GM21576 (cell line): Measurements from ENCODE around the gene MKS1.

ENCODE experiments used
- ATAC-seq: cut with Tn5 transposase; IDR thresholded peaks from one replicate; pipeline ENCODE4 v1.9.1; 2021; ENCODE audit warnings: mild to moderate bottlenecking, moderate library complexity; ENCODE audit not compliant: unreplicated experiment

The MKS1 gene

DNA sequence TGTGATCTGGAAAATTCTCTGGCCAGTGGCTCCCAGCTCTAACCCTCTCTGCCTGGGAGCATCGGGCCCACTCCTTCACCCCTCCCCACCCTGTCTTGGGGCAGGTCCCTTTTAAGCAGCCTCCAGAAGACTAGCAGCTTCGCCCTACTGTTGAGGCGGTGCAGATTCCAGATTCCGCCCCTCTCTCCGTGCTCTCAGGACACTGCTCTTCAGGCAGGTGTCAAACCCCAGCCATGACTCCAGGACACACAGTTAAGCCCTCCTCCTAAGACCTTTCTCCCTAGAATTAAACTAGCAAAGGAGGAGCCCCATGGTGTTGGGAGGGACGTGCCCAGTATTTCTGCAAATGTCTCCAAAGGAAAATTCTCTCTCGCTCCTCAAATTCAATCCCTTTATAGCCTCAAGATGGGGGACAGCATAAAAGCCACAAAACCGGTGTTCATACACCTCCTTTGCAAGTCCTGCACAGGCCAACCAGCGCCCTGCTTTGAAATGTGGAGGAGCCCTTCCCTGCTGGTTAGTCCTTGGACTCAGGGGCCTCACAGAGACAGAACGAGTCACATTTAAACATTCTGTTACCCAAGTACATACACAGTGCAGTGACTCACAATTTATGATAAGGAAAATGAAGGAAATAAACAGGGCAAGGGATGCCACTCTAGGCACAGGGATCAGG is 26.5 kb upstream of the MKS1 start:
- no peak for ATAC-seq

DNA sequence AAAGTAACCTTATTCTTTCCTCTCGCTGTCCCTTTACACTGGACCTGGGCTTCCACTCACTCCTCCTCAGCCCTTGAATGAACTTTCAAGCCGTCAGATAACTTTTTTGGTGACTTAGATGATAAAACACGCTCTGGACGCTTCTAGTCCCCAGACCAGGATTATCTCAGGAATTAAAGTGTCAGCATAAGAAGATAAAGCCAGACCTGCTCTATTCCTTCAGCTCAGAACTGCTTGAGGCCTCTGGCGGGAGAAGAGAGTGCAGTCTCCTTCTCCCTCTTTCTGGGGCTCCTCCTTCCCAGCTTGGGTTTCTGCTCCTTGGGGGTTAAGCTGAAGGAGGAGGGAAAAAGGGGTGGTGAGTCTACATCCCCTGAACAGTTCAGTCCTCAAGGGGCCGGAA is 25.9 kb upstream of the MKS1 start:
- ATAC-seq: no peak

DNA sequence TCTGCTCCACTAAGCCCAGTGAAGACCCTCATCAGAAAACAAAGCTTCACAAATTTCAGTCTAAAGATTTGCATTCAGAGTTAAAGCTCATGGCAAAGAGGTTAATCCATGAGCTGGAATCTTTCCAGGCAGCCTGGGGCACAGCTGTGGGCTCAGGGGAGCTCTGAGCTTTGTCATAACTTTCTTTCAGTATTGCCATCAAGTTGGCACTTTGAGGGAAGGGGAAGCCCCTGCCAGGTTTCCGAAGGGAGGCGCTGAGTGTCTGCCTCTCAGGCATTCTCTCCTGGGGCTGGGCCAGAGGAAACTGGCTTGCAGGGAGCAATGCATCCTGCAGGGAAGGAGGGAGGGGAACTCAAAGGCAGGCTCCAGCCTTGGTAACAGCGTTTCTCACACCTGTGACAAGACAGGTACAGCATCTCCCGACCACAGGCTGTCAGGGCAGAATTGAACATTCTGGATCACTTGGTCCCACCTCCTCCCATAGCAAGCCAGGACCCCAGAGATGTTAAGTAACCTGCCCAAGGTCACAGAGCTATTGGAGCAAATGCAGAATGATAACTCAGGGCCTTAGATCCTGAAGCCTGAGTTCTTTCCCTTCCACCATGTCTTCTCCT is 23.2 kb upstream of the MKS1 start:
- no peak for ATAC-seq

DNA sequence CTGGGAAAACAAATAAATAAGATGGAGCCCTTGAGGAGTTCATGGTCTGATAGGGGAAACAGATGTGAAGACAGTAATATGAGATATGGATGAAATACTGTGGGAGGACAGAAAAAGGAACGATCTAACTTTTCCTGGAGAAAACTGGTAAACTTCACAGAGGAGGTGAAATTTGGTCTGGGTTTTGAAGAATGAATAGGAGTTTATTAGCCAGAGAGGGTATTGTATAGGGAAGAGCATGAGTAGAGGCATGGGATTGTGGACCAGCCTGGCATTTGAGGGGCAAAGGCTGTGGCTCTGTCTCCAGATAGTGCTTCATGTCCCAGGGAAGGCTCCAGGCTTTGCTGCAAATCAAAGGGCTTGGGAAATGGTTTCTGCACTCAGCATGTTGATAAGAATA is 20.9 kb upstream of the MKS1 start:
- ATAC-seq: no peak

DNA sequence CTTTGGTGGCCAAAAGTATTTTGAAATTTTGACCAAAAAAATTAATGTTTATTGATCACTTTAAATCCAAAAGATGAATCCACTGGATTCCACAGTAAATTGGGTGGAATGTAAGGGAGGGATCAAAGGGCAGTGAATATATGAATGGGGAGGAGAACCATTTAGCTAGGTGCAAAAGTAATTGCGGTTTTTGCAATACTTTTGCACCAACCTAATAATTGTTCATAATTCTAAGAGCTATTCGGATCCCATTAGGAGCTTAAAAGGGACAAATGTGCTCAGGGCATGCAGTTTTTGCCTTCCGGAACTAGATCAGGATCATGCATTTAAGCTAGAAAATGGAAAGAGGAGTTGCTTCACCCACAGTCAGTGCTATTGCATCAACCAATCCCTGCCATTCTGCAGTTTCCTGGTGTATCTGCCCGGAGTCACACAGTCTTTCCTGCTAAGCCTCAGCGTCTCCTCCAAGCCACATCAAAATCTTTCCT is 19.1 kb upstream of the MKS1 start, which contains the start of gene LPO:
Gene LPO (plus strand): TSS at position 438 of the 488 bp plus-strand sequence. CDS start 4,396 bp downstream, outside the sequence.
- ATAC-seq: no peak

DNA sequence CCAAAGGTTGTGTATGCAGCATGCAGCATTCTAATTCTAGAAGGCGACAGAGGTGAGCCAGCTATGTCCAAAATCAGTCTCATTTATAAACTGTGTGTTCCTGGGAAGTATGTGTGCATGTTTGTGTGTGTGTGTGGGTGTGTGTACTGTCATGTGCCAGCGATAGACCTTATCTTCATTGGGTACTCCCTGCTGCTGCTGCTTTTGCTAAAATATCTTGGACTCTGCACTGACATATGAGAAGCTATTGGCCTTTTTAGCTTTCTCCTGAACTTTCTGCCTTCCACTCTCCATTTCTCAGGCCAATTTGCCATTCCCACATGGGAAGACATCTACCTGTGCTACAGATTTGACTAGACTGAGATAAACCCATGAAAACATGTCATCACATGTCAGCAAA is 17.3 kb upstream of the MKS1 start:
- no peak for ATAC-seq

DNA sequence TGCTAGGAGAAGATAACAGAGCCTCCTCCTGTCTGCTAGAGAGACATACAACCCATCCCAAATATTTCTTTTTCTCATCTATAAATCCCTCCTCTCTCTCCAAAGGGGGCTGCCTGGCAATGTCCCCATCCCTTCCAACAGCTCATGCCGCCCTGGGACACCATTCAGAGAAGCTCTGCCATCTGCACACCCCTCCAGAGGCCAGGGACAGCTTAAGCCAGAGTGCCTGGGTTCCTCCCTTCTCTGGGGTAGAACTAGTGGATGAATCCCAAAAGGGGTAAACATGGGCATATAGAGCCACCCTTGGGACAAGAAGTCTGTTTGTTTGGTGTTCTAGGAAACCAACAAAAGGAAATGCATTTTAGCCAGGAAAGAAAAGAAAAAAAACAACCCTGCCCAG is 16.8 kb upstream of the MKS1 start:
- no peak for ATAC-seq

DNA sequence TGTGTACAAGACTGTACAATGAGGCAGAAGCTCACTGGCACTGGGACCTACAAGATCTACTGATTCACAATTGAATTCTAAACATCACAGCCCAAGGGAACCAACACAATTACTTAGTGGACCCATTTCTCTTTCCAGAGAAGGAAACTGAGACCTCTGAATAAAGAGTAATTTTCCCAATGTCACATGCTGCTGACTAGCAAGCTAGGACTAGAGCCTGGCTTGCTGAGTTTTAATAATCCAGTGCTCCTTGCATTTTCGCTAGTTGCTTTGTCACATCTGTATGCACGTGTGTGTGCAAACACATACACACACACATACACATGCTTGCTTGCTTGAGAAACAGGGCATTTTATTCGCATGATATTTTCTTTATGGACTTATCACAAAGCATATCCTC is 15.5 kb upstream of the MKS1 start:
- no peak for ATAC-seq

DNA sequence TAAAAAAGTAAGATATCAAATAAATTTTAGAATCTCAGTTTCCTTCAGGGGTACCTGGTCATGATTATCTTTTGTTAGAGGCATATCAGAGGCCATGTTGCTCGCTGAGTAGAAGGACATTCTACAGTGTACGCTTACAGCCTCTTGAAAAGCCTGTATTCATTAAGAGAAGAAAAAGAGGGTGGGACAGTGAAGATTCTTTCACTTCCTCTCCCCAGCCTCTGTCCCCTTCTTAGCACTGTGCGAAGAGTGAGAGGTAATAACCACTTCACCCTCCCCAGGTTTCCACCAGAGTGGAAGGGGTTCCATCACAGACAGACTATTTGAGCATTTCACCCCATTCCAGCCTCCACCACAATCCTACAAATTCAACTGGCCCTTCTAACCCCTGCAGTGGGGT is 14.5 kb upstream of the MKS1 start:
- ATAC-seq: peak; percentile 63

DNA sequence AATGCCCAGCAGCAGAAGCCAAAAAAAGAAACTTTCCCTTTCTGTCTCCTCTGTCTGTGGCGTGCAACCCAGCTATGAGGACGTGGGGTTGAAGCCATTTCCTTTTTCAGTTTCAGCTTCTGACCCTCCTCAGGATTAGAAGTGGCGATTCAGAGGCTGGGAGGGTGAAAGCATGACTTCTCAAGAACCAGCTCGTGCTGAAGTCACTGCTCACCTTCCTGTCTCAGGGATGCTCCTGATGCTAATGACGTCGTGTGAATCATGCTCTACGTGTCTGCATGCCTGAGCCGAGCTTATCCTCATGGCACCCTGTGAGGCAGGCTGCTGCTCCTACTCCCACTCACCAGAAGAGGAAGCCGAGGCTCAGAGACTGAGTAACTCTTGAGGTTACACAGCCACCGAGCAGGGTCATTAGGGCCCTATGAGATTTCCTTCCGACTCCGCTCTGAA is 13.7 kb upstream of the MKS1 start:
- peak; percentile 66 for ATAC-seq

DNA sequence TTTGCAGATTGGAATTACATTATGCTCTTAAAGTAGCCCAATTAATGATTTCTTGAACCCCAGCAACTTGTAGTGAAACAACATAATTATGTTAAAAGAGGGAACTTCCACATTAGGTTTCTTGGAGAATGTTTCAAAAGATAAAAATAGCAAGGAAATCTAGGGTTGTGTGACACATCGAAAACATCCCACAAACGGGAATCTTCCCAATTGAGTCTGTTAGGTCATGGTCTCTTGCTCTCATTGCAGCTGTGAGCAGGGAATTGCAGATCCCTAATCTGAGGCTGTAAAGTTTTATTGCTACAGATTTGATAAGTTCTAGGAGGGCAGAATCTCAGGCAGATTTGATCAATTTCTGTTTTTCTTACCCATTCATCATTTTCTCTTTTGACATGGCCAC is 12.6 kb upstream of the MKS1 start:
- ATAC-seq: no peak

DNA sequence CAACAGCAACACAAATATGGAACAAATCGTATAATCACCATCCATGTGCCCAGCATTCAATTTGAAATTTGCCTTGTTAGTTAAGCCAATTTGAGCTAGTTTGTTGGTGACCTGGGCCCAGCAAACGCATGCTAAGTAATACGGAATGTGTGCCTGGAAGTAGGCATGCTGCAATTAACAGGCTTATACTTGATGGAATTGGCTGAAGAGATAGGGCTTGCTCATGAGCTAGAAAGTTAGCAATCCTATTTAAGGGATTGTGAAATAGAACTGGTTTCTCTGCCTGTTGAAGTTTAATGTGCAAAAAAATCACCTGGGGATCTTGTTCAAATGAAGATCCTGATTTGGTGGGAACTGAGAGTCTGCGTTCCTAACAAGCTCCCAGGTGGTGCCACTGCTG is 10.8 kb upstream of the MKS1 start:
- no peak for ATAC-seq

DNA sequence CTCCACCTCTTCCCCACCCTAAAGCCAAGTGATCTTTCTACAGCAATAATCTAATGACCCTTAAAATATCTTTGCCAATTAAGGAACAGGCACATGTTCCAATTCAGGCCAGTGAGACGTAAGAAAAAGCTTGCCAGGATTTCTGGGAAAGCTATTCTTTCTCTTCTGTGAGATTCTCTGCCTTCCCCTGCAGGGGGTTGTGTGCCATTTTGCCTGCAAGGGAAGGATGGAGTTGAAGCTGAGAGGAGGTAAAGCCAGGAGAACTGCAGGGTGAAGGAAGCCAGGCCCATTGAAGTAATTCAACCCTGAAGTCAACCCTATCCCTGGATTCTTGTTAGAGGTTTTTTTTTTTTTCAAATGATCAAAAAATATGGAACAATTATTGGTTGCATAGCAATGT is 10.3 kb upstream of the MKS1 start:
- ATAC-seq: no peak

DNA sequence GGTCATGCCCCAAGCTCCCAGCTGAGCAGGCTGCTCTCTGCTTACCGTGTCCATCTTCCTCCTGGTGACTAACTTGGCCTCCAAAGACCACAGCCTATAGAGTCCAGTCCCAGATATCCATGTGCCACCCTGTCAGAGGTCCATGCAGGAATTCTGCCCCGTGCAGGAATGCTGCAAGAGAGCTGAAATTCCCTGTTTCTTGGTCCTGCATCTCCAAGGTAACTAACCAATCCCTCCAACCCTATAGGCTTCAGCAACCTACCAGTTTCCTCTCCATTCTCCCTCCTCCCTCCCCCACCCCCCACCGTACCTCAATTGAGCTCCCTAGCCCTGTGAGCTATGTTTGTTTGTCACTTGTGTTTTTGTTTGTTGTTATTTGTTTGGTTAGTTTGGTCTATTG is 9.6 kb upstream of the MKS1 start:
- no peak for ATAC-seq

DNA sequence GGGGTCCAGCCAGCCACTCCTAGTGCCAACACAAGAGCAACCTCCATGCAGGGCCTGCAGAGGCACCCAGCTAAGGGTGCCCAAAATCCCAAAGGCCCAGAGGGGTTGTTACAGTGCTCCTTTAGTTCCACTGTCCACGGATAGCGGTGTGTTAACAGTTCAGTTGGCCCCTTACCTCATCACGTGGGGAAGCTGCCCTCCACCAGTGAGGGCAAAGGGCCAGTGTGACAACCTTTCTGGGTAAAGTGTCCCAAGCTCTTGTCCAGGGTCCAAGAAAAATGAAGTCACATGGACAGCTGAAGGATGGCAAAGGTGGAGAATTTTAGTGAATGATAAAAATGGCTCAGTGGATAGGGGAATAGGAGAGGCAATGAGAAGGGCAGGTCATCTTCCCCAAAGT is 8.7 kb upstream of the MKS1 start:
- ATAC-seq: no peak

DNA sequence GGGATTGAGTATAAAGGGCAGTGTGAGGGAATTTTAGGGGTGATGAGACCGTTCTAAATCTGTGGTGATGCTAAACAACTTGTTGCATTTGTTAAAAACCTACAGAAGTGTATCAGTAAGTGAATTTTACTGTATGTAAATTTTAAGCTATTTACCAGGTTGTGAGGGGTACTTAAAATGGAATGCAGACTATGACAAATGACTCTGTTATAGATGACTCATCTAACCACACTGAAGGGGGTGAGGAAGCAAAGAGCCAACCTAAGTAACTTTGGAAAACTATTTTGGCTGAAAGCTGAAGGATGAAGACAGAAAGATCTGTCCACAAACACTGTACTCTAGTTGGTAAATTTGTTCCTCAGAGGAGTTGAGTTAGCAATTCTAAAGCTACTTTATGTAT is 5.3 kb upstream of the MKS1 start:
- ATAC-seq: no peak

DNA sequence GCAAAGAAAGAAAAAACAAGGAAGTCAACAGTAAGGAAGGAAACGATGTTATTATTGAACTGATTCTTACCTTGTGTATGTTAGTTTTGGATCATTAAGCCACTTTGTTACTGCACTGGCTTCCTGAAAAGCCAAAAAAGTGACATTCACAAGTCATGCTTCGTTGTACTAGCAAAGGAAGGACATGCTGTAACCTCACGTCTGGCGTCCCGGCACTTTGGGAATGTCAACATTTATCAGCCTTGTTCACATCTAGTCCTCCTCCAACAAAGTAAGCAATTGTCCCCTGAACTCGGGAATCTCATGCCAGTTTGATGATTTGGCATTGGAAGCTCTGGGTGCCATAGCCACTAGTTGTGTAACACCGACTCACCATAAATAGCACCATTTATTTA is 731 bp upstream of the MKS1 start:
- ATAC-seq: no peak

DNA sequence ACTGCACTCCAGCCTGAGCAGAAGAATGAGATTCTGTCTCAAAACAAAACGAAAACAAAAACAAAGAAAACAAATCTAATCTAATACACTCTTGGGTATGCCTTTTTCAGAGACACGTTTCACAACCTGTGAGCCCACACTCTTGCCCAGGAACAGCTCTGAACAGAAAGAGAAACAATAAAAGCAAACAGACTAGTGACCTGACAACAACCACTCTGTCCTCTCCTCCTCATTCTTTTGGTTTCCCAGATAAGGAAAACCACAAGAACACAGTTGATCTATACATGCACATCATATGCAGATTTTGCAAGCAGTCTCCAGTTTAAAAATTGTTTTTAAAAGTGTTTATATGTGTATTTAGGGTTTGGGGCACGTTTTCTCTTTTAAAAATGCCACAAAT is 1.3 kb downstream of the MKS1 start:
- no peak for ATAC-seq

DNA sequence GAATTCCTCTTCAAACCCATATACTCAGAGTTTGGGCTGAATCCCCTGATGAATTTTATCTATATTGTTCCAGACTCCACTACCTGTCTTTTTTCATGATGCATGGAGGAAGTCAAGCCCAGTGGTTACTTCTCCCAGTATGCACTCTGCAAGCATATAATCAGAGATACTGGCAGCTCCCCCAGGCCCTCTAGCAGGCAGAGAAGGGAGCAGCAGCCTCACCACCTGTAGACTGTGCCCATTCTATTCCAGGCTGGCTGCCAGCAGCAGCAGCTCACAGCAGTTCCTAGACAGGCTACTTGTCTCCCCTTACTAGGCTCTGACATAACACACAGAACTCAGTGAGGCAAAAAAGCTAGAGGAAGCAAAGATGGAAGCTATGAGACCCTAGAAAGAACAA is 3.4 kb downstream of the MKS1 start:
- no peak for ATAC-seq

DNA sequence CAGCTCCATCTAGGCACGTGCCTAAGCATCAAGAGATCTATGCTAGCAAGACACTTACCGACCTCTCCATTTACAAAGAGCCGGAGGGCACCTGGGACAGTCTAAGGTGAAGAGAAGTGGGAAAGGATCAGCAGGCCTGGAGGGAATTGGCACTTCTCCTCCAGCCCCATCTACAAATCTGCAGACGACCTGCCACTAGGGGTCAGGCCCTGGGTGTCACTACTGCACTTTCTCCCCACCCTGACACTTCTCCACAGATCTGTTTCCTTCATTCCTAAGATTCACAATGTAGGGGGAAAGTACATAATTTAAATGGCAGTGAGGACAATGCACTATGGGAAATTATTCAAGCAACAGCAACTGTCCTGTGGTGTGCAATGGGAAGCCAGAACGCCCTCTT is 8.1 kb downstream of the MKS1 start:
- no peak for ATAC-seq

DNA sequence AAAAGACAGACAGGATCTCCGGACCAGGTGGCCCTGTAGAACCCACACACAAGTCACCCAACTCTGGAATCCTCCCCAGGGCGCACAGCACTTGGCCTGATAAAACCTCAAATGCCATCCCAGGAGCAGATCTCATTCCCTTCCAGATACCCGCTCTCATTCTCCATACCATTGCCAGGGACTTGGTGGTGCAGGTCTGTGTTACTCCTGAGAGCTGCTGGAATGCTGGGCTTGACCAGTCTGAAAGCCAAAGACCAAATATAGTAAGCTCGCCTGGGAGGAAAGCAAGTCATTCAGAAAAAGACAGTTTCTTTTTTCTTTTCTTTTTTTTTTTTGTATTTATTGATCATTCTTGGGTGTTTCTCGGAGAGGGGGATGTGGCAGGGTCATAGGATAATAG is 10.7 kb downstream of the MKS1 start:
- no peak for ATAC-seq

DNA sequence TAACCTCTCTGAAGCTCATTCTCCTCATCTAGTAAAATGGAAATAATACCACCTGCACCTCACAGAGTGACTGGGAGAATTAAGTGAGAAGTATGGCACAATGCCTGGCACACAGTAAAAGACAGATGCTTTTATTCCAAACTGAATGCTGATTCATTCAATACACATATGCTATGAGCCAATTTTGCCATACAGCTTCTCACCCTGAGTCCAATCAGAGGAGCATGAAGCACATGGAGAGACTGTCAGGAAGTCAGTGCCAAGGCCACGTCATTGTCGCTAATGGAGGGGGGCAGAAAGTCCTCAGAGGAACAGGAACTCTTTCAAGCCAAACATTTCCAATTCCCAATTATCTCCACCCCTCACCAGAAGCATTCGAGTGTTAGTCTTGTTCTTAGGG is 11.6 kb downstream of the MKS1 start:
- no peak for ATAC-seq

DNA sequence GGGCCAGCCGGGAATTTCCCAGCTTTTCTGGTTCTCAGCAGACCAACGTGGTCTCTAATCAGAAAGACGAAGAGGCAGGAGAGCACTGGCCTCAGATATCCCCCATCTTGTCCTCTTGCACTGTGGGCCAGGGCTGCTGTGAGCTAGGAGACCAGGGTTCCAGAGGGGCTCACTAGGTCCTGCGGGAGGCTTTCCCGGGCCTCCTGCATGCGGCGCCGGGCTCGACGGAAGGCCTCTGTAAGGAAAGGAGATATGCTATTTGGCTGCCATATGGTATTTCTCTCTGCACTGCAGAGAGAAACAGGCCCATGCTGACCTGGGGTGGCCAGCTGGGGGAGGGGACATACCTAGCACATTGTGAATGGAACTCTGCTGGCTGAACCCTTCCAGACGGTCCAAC is 13.1 kb downstream of the MKS1 start:
- ATAC-seq: no peak
